ENCODE data around the gene NKPD1. TPM values are rescaled to one million over a fixed set of nuclear protein-coding genes. Genes with fewer than 3 reads are reported as not detected.

NKPD1 gene
- total and polyA plus RNA-seq, 2 donors (not counting 1 experiment from before 2014, with no cell fraction given), result 0.27 to 0.36 TPM

GRCh38 chr19:45156011-45156630 lies 4.7 kb downstream of the NKPD1 start:
- Mint-ChIP-seq H3K4me1 (peaks cover 19% of the 10 kb centered on the region), H3K4me3 (no peak overlapping the region), H3K27me3 (peaks cover 44% of the 10 kb centered on the region), H3K27ac (no peak overlapping the region), H3K9me3 (ENCODE audit: insufficient read depth) (no peaks in the 10 kb centered on the region)
- Histone ChIP-seq H3K9ac (ENCODE audit: low read length) (no peak overlapping the region), H3K79me2 (ENCODE audit: control insufficient read depth, insufficient read depth, low read length) (no peaks in the 10 kb centered on the region), H3K27me3 (replicated peaks in 1 of 4; ENCODE audit: control extremely low read depth in 1 of 4, control insufficient read depth in 3 of 4, insufficient read depth in 4 of 4, low read length in 3 of 4) (peaks cover 0 to 55% (median 16%) of the 10 kb centered on the region in 4 experiments), H3K4me1 (ENCODE audit: control insufficient read depth in 2 of 2, insufficient read depth in 2 of 2, low read length in 2 of 2) (peaks cover 22 to 29% of the 10 kb centered on the region in 2 donors), H3K27ac (ENCODE audit: low read length in 2 of 2) (no peak overlapping the region), H2AFZ (ENCODE audit: insufficient read depth, low read depth, low read length, poor library complexity, severe bottlenecking) (no peak overlapping the region), H3K4me3 (ENCODE audit: control extremely low read depth in 1 of 5, extremely low read depth in 1 of 5, insufficient read depth in 1 of 5, low read depth in 2 of 5, low read length in 4 of 5) (no peak overlapping the region), H3K36me3 (replicated peaks in 1 of 2; ENCODE audit: control extremely low read depth in 1 of 2, control insufficient read depth in 1 of 2, extremely low read depth in 1 of 2, insufficient read depth in 2 of 2, low read length in 1 of 2) (no peaks in the 10 kb centered on the region), H4K20me1 (ENCODE audit: control insufficient read depth, insufficient read depth, low read length, poor library complexity, severe bottlenecking) (no peaks in the 10 kb centered on the region), H3K4me2 (replicated peaks; ENCODE audit: low read depth, low read length, poor library complexity, severe bottlenecking) (no peak overlapping the region), H3K9me3 (ENCODE audit: control extremely low read depth in 1 of 3, control insufficient read depth in 2 of 3, insufficient read depth in 1 of 3, low read length in 2 of 3) (peaks cover 0 to 22% (median 0%) of the 10 kb centered on the region in 3 donors)
- ChIA-PET CTCF (no interaction called here), POLR2A (no interaction called here)
- DNase-seq (no peak), ATAC-seq (ENCODE audit: low read depth) (no peak)
- no peak for TF ChIP-seq EZH2 (IDR thresholded peaks at IDR 0.05; ENCODE audit: borderline replicate concordance, insufficient read depth, low read depth, low read length, poor library complexity, severe bottlenecking)
- TF ChIP-seq, protein P1, sequence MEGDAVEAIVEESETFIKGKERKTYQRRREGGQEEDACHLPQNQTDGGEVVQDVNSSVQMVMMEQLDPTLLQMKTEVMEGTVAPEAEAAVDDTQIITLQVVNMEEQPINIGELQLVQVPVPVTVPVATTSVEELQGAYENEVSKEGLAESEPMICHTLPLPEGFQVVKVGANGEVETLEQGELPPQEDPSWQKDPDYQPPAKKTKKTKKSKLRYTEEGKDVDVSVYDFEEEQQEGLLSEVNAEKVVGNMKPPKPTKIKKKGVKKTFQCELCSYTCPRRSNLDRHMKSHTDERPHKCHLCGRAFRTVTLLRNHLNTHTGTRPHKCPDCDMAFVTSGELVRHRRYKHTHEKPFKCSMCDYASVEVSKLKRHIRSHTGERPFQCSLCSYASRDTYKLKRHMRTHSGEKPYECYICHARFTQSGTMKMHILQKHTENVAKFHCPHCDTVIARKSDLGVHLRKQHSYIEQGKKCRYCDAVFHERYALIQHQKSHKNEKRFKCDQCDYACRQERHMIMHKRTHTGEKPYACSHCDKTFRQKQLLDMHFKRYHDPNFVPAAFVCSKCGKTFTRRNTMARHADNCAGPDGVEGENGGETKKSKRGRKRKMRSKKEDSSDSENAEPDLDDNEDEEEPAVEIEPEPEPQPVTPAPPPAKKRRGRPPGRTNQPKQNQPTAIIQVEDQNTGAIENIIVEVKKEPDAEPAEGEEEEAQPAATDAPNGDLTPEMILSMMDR (IDR thresholded peaks at IDR 0.05), result no peak
- WGBS (ENCODE audit: insufficient coverage), result 90% methylated on average over 11 of the region's 11 CpGs
- intact Hi-C loops (cut with micrococcal nuclease), result no loop called here

DNA sequence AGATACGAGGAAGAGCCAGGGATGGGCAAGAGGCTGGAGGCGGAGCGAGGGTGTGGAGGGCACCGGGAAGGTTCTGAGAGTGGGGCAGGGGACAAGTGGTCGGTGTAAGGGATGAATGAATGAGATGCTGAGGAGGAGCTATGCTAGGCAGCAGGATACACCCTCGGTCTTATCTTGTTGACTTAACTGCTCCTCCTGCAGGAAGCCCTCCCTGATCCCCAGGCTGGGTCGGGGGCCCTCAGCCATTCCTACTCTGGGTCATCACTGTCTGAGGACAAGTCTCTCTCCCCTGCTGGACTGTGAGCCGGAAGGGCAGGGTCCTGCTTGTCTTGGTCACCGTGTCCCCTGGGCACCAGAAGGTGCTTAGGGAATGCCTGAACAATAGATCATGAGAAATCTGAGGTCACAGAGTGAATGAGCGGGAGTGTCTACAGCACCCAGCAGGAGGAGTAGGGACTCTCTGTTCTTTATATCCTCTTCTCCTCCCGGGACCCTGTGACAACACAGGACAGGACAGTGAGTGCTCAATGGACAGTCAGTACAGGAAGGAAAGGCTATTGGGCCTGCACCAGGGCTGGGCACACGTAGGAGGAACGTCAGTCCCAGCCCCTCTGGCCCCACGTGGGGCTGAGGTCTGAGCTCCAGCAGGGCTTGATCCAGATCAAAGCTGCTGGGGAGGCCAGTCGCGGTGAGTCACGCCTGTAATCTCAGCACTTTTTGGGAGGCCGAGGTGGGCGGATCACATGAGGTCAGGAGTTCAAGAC lies 6.5 kb downstream of the NKPD1 start:
- Histone ChIP-seq H3K4me1 (ENCODE audit: control insufficient read depth in 2 of 2, insufficient read depth in 2 of 2, low read length in 2 of 2) (peaks cover 22 to 29% of the 10 kb centered on the region in 2 donors), H3K4me2 (replicated peaks; ENCODE audit: low read depth, low read length, poor library complexity, severe bottlenecking) (peak overlapping the region; percentile 94), H4K20me1 (ENCODE audit: control insufficient read depth, insufficient read depth, low read length, poor library complexity, severe bottlenecking) (no peaks in the 10 kb centered on the region), H3K9me3 (ENCODE audit: control extremely low read depth in 1 of 3, control insufficient read depth in 2 of 3, insufficient read depth in 1 of 3, low read length in 2 of 3) (peaks cover 0 to 24% (median 0%) of the 10 kb centered on the region in 3 donors), H2AFZ (ENCODE audit: insufficient read depth, low read depth, low read length, poor library complexity, severe bottlenecking) (peak overlapping the region; percentile 82), H3K9ac (ENCODE audit: low read length) (peak overlapping the region; percentile 55), H3K4me3 (ENCODE audit: control extremely low read depth in 1 of 5, extremely low read depth in 1 of 5, insufficient read depth in 1 of 5, low read depth in 2 of 5, low read length in 4 of 5) (peak overlapping the region in 2 of 5 experiments; percentile 50 to 51), H3K79me2 (ENCODE audit: control insufficient read depth, insufficient read depth, low read length) (no peaks in the 10 kb centered on the region), H3K36me3 (replicated peaks in 1 of 2; ENCODE audit: control extremely low read depth in 1 of 2, control insufficient read depth in 1 of 2, extremely low read depth in 1 of 2, insufficient read depth in 2 of 2, low read length in 1 of 2) (no peaks in the 10 kb centered on the region), H3K27ac (ENCODE audit: low read length in 2 of 2) (no peak overlapping the region), H3K27me3 (replicated peaks in 1 of 4; ENCODE audit: control extremely low read depth in 1 of 4, control insufficient read depth in 3 of 4, insufficient read depth in 4 of 4, low read length in 3 of 4) (peaks cover 0 to 54% (median 16%) of the 10 kb centered on the region in 4 experiments)
- DNase-seq (no peak), ATAC-seq (ENCODE audit: low read depth) (no peak)
- no peak overlapping the region for H3K27ac Mint-ChIP-seq
- H3K27me3 Mint-ChIP-seq, result peaks cover 34% of the 10 kb centered on the region
- H3K9me3 Mint-ChIP-seq (ENCODE audit: insufficient read depth), result no peaks in the 10 kb centered on the region
- POLR2A ChIA-PET, result interaction anchor here (0.5 kb wide), 1 partner anchor 56 kb away, joined by 3 read pairs; no protein-coding TSS in a partner anchor
- H3K4me3 Mint-ChIP-seq, result peak overlapping the region; percentile 82
- no peak for TF ChIP-seq EZH2 (IDR thresholded peaks at IDR 0.05; ENCODE audit: borderline replicate concordance, insufficient read depth, low read depth, low read length, poor library complexity, severe bottlenecking)
- TF ChIP-seq, protein P1 (IDR thresholded peaks at IDR 0.05), result no peak
- peaks cover 18% of the 10 kb centered on the region for H3K4me1 Mint-ChIP-seq
- intact Hi-C loops (cut with micrococcal nuclease), result no loop called here
- CTCF ChIA-PET, result interaction anchor here (0.5 kb wide), 1 partner anchor 204 kb away, joined by 3 read pairs; no protein-coding TSS in a partner anchor
- 82% methylated on average over 17 of the region's 19 CpGs for WGBS (ENCODE audit: insufficient coverage)

Measured in B cell (primary cell).